Fibroblast of villous mesenchyme (primary cell): Measurements from ENCODE around the gene NDUFV2. TPM values are rescaled to one million over a fixed set of nuclear protein-coding genes. Genes with fewer than 3 reads are reported as not detected.
"Not testable (repeated sequence)": the region's sequence is repeated elsewhere in the genome, so short reads cannot be mapped to it uniquely, and the experiment has no call there.

Source experiments
- DNase-seq: peaks from one replicate; pipeline ENCODE4 v3.0.0-alpha.2; 2010; ENCODE audit warnings: low read depth
- H3K4me3 ChIP-seq: 2 replicates; pipeline ENCODE4 v1.5.1; 2011; ENCODE audit warnings: low read depth, mild to moderate bottlenecking, low read length
- total RNA-seq: library from RNA; depleted of rRNA; stranded (reverse); fragments of >200 nt; gene quantifications from 2 replicates; pipeline ENCODE4 v1.2.3, GENCODE V29; 2012
- TF ChIP-seq, protein P1 (sequence below): IDR thresholded peaks from 2 replicates; pipeline ENCODE4 v1.5.1; 2012; ENCODE audit warnings: low read depth, mild to moderate bottlenecking, low read length; ENCODE audit not compliant: insufficient read depth

NDUFV2 gene
- total RNA-seq, 1 donor = 127 TPM

DNA sequence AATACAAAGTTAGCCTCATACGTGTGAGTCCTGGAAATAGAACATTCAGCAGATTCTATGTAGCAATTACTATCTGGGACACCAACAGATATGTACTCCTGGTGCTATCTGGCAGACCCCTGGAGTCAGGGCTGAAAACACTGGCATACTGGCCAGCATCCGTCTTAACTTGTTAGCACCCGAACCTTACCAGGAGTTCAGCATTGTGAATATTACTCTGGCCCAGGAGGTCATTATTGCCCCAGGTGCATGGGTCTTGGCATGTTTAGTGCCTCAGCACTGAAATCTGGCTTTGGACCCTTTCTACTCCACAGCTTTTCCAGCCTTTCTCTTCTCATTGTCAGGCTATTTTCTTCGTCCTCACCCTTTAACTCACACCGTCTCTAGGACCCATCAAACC is 11.9 kb upstream of the NDUFV2 start:
- no peak overlapping the region for H3K4me3 ChIP-seq
- TF ChIP-seq, protein P1, sequence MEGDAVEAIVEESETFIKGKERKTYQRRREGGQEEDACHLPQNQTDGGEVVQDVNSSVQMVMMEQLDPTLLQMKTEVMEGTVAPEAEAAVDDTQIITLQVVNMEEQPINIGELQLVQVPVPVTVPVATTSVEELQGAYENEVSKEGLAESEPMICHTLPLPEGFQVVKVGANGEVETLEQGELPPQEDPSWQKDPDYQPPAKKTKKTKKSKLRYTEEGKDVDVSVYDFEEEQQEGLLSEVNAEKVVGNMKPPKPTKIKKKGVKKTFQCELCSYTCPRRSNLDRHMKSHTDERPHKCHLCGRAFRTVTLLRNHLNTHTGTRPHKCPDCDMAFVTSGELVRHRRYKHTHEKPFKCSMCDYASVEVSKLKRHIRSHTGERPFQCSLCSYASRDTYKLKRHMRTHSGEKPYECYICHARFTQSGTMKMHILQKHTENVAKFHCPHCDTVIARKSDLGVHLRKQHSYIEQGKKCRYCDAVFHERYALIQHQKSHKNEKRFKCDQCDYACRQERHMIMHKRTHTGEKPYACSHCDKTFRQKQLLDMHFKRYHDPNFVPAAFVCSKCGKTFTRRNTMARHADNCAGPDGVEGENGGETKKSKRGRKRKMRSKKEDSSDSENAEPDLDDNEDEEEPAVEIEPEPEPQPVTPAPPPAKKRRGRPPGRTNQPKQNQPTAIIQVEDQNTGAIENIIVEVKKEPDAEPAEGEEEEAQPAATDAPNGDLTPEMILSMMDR = no peak
- DNase-seq = no peak

DNA sequence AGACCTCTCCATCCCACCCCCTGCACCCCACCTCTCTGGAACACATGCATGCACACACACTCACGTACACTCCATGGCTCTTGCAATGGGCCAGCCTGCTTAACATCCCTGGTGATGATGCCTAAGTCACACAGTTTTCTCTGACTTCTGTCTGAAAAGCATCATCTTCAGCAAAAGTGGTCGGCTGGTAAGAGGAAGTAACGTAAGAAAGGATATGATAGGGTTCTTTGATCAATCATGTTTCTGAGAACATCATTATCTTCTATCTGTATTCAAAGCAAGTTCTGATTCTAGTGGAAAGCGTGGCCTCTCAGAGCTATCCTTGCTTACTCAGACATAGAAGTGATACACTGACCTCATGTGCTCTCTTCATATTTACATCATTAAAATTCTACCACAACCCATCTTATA is 11.4 kb upstream of the NDUFV2 start:
- TF ChIP-seq, protein P1 = no peak
- no peak for DNase-seq
- H3K4me3 ChIP-seq = no peak overlapping the region

DNA sequence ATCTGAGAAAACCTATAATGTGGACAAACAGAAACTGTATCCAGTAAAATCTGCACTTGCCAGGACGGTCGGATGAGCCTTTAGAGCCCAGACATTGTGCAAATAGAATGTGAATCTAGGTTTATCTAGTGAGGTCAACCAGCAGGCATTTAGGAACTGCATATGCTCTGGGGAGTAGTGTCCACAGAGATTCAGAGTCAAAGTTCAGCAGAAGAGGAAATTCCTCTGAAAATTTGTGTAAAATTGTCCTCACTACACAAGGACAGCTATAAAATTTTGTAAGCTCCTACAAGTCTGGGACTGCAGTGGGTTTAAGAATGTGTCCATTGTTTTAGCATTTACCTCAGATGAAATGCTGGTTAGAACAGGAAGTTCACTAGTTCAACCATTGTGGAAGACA is 9.8 kb upstream of the NDUFV2 start:
- no peak overlapping the region for H3K4me3 ChIP-seq
- DNase-seq = peak; percentile 70
- TF ChIP-seq, protein P1 = no peak

DNA sequence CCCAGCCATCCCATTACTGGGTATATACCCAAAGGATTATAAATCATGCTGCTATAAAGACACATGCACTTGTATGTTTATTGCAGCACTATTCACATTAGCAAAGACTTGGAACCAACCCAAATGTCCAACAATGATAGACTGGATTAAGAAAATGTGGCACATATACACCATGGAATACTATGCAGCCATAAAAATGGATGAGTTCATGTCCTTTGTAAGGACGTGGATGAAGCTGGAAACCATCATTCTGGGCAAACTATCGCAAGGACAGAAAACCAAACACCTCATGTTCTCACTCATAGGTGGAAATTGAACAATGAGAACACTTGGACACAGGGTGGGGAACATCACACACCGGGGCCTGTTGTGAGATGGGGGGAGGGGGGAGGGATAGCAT is 9.4 kb upstream of the NDUFV2 start:
- DNase-seq, H3K4me3 ChIP-seq: not testable (repeated sequence)

DNA sequence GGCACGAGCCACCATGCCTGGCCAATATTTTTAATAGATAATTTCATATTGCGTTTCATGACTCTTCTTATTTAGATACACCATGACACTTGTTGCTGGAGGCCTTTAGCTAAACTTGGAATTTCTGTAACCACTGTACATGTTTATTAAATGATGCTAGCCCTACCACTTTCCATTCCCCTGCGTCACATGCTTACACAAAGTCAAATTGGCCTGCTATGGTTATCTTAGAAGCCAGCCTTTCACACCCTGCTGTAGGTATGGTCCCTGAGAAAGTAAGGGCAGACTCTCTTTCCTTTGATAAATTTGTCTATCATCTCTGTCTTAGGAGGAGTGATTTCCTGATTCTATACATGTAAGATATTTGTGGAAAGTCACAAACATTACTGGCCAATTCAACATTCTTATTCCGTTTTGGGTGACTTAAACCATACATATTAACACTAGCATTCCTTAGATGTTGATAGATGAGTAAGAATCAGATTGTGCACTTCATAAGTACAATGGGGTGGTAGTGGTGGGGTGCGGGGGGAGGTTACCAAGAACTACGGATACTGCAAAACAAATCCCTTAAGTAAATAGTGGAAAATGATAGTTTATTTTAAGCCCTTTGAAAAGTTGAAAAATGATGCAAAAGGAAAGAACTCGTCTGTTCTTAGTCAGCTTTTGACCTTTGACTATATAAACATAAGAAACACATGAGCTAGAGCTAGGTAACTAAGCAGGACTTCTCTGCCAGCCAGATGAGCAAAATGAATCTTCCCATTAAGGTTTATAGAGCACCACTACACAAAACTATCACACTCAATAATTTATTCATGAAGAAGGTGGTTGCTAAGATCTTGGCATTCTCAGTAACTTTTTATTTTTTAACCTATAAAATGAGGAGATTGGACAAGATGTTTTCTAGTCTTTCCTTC is 7.9 kb upstream of the NDUFV2 start:
- no peak overlapping the region for H3K4me3 ChIP-seq
- peak; percentile 92 for DNase-seq
- TF ChIP-seq, protein P1 = no peak

DNA sequence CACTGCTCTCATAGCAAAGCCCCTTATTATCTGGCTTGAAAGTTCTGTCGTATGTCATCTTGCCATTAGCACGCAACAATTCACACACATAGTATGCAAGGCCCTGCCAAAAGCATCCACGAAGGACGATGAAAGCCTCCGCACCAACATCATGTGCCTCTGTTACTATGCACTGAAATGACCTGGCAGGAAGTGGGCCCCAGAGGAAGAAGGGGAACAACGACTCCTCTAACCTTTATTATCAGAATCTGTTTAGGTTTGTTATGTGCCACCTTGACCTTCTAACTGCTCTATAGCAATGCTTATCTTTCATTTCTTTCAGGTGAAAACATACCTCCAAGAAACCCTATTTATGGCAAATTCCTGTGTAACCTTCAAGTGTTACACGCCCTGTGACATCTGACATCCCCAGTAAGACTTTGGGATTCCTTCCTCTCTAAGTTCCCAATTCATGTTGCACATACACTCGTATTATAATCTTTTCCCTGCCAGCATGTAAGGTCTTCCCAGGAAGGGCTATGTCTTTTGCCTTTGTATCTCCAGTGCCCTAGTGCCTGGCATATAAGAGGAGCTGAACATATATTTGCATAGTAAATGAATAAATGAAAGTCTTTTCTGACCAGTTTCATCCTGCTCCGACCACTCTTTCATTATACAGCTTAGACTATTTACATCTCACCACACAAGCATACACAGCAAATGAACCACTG is 7.0 kb upstream of the NDUFV2 start:
- H3K4me3 ChIP-seq = no peak overlapping the region
- TF ChIP-seq, protein P1 = no peak
- peak; percentile 42 for DNase-seq

DNA sequence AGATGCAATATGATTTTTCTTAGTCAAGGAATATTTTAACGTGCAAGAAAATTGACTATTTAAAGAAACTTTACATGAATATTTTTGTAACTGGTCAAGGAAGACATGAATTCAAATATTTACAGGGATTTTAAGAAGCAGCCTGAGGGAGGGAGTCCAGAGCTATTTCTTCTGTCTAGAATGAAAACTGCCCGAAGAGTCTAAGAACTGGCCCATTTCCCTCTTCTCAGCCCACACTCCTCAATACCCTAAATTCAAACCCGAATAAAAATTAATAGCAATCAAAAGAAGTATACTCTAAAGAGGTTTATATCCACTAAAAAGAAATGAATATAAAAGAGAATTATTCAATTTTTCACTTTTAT is 6.5 kb upstream of the NDUFV2 start:
- no peak for DNase-seq
- TF ChIP-seq, protein P1 = no peak
- H3K4me3 ChIP-seq = no peak overlapping the region
